Retinal pigment epithelial cell (primary cell): ENCODE measurements around the gene NUB1.

Experiments
- DNase-seq: peaks from one replicate; pipeline ENCODE4 v3.0.0-alpha.2; 2010; ENCODE audit warnings: low read depth
- H3K4me3 ChIP-seq: 2 replicates; pipeline ENCODE4 v1.5.1; 2011; ENCODE audit warnings: mild to moderate bottlenecking, low read length, control low read depth, moderate library complexity
- CTCF ChIP-seq: conservative IDR thresholded peaks from 2 replicates; pipeline ENCODE4 v1.5.1; 2011; ENCODE audit warnings: low read depth, low read length, control low read depth, inconsistent platforms

NUB1 gene

GRCh38 chr7:151384776-151385625 lies 43.4 kb downstream of the NUB1 start:
- TF ChIP-seq CTCF: no peak
- no peak for DNase-seq
- no peak overlapping the region for H3K4me3 ChIP-seq

- no peak for TF ChIP-seq CTCF
- no peak overlapping the region for H3K4me3 ChIP-seq
- no peak for DNase-seq
Measured at GRCh38 chr7:151385626-151386300, 44.2 kb downstream of the NUB1 start.

GRCh38 chr7:151386301-151387160 lies 44.9 kb downstream of the NUB1 start:
- no peak overlapping the region for H3K4me3 ChIP-seq

GRCh38 chr7:151387161-151388006 lies 45.8 kb downstream of the NUB1 start:
- no peak for DNase-seq

More at GRCh38 chr7:151386301-151387160, 44.9 kb downstream of the NUB1 start:
- no peak for TF ChIP-seq CTCF
- DNase-seq: no peak

GRCh38 chr7:151388007-151388297 lies 46.3 kb downstream of the NUB1 start:
- no peak for TF ChIP-seq CTCF
- no peak for DNase-seq
- H3K4me3 ChIP-seq: no peak overlapping the region

More at GRCh38 chr7:151387161-151388006, 45.8 kb downstream of the NUB1 start:
- H3K4me3 ChIP-seq: no peak overlapping the region
- no peak for TF ChIP-seq CTCF

- TF ChIP-seq CTCF: no peak
- H3K4me3 ChIP-seq: no peak overlapping the region
- no peak for DNase-seq
Measured at GRCh38 chr7:151388430-151388829, 46.8 kb downstream of the NUB1 start.
